Measurements from ENCODE around the gene MESD. TPM values are rescaled to one million over a fixed set of nuclear protein-coding genes. Genes with fewer than 3 reads are reported as not detected.

The MESD gene
- total RNA-seq, 1 donor from 2014 or later: 24.2 TPM

- Histone ChIP-seq H3K4me3 (no peak overlapping the region), H3K27ac (no peak overlapping the region), H3K4me1 (no peaks in the 10 kb centered on the region), H3K36me3 (no peaks in the 10 kb centered on the region), H3K27me3 (ENCODE audit: low read depth) (no peaks in the 10 kb centered on the region), H3K9me3 (no peaks in the 10 kb centered on the region)
- DNase-seq: no peak
- no peak for TF ChIP-seq CTCF (IDR thresholded peaks at IDR 0.05)
- ATAC-seq: no peak
- intact Hi-C loops (cut with DNase I): no loop called here
These were observed 87.3 kb downstream of the MESD start for GRCh38 chr15:80902298-80902801.

GRCh38 chr15:80898040-80898439, 91.6 kb downstream of the MESD start:
- no peaks in the 10 kb centered on the region for H3K9me3 ChIP-seq
- peaks cover 3% of the 10 kb centered on the region for H3K36me3 ChIP-seq
- H3K4me3 ChIP-seq: no peak overlapping the region
- ATAC-seq (no peak), DNase-seq (no peak)
- TF ChIP-seq CTCF (IDR thresholded peaks at IDR 0.05): no peak
- H3K27ac ChIP-seq: no peak overlapping the region
- H3K27me3 ChIP-seq (ENCODE audit: low read depth): no peaks in the 10 kb centered on the region
- H3K4me1 ChIP-seq: no peaks in the 10 kb centered on the region
- intact Hi-C loops (cut with DNase I): no loop called here

Small RNAs within 50 kb of the gene (microRNA-seq; reads per million reads assigned to microRNA genes)
- gene MIR4514 (ENCODE audit: borderline number of aligned reads): not detected

Other genes starting within 250 kb of the MESD start
- gene CEMIP, start 210.4 kb downstream of the MESD start, total RNA-seq: 7.3 TPM
- 24.7 TPM for gene TLNRD1, start 11.1 kb upstream of the MESD start, total RNA-seq
- 7.4 TPM for gene CFAP161, start 144.5 kb upstream of the MESD start, total RNA-seq
- 34.6 TPM for gene IL16, start 207.1 kb upstream of the MESD start, total RNA-seq